HG02943 (cell line): Measurements from ENCODE around the gene POU5F1.
"Not testable (repeated sequence)": the region's sequence is repeated elsewhere in the genome, so short reads cannot be mapped to it uniquely, and the experiment has no call there.

Source experiments
- ATAC-seq: cut with Tn5 transposase; IDR thresholded peaks from one replicate; pipeline ENCODE4 v1.9.1; 2021; ENCODE audit warnings: mild to moderate bottlenecking, low read depth, moderate library complexity; ENCODE audit not compliant: unreplicated experiment

POU5F1 gene

DNA sequence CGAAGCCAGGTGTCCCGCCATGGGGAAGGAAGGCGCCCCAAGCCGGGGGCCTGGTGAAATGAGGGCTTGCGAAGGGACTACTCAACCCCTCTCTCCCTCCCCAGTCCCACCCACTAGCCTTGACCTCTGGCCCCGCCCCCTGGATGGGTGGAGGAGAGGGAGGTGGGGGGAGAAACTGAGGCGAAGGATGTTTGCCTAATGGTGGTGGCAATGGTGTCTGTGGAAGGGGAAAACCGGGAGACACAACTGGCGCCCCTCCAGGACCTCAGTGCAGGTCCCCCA lies at the start of gene POU5F1:
POU5F1 (minus strand) TSS at position 83 of the 282 bp plus-strand sequence; CDS start at position 21, 62 bp downstream.
- no peak for ATAC-seq

DNA sequence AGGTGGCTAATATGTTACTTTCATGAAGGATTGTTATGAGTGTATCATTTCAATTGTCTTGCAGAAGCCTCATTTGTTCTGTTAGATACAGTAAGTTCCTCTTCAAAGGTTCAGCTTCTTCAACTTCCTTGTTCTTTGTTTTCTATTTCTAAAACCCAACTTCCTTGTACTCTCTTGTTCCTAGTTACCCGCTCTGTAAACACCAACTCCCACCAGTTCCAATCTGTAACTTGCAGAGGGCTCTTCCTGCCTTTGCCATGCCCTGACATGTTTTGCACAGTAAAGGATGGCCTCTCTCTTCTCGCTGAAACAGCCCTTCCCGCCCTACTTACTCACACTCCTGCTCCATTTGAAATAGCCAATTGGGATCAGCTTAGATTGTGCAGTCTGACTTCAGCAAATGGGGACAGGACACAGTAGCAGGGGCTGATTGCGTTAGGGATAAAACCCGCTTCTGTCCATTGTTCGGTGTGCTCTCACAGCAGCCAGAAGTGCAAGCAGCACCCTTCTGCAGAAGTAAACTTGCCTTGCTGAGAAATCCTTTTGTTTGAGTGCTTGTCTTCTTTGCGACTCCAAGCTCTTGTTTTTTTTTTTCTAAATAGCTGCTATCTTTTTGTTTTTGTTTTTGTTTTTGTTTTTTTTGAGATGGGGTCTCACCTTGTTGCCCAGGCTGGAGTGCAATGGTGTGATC lies 45.9 kb upstream of the POU5F1 start:
- ATAC-seq, result no peak

DNA sequence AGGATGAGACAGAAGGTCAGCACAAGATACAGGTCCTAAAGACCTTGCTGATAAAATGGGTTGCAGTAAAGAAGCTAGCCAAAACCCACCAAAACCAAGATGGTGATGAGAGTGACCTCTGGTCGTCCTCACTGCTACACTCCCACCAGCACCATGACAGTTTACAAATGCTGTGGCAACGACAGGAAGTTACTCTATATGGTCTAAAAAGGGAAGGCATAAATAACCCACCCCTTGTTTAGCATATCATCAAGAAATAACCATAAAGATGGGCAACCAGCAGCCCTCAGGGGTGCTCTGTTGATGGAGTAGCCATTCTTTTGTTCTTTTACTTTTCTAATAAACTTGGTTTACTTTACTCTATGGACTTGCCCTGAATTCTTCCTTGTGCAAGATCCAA lies 44.7 kb upstream of the POU5F1 start:
- ATAC-seq, result not testable (repeated sequence)

DNA sequence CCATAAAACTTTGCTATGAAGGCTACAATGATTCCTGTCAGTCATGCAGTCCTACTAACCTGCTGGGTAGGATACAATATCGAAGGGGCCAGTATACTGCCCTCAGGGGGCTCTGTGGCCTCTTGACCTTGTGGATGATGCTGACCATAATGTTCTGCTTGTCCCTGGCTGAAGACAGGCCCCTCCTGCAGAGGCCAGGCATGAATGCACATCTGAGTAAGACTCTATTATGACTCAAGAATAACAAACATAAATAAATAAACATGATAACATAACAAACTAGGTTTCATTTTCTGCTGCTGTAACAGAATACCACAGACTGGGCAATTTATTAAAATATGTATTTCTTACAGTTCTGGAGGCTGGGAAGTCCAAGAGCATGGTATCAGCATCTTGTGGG lies 44.0 kb upstream of the POU5F1 start:
- ATAC-seq, result no peak

DNA sequence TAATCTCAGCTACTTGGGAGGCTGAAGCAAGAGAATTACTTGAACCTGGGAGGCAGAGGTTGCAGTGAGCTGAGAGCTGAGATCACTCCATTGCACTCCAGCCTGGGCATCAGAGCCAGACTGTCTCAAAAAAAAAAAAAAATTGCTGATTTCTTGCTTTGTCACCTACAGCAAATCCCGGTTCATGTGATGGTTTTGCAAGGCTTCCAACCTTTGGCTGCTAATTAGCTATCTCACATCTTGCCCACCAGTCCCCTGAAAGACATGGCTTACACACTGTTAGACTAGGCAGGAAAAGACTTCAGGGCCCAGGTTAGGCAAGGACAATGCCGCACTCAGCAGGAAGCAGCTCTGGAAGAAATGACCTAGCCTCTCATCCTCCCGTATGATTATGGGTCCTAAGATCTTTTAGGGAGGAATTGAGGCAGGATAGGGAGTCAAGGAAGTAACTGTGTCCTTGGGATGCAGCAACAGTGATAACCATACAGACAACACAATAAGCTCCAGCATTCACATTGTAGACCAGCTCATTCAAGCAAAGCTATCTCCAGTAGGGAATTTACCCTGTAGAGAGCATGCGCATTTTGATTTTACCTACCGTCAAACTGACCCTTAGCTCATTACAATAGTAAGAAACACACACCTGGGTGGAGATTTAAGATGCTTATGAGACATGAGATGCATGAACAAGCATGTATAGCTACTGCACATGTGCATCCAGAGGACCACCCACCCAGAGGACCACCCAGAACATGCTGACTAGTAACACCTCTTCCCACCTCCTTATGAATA lies 40.5 kb upstream of the POU5F1 start:
- no peak for ATAC-seq

DNA sequence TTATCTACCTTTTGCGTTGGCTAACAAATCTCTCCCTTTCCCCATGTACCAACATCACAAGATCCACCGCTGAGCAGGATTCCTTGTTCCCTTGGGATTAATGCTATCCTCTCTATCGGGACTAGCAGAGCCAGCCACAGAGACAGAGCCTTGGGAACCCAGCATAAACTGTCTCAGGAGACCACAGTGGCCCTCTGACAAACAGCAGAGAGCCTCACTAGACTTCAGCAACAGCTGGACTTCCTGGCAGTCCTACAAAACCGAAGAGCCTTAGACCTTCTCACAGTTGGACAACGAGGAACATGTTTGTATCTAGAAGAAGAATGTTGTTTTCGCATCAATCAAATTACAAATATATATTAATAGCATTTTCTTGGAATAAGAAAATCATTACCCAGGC lies 39.6 kb upstream of the POU5F1 start:
- ATAC-seq, result no peak

DNA sequence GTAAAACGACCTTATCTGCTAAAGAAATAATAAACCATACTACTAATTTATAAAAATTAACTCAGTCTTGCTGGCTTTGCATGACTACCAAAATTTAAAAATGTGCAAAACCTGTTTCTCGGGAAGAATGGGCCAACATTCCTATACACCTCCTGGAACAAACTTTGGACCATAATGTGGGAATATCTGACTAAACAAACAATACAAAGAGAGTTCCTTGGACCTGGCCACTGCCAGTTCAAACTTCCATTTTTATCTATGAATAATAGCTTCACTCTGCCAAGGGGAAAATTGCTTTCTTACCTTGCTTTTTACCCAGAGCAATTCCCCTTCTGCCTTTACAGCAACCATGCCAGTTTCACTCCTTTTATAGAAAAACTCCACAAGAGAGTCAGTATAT lies 38.7 kb upstream of the POU5F1 start:
- no peak for ATAC-seq

DNA sequence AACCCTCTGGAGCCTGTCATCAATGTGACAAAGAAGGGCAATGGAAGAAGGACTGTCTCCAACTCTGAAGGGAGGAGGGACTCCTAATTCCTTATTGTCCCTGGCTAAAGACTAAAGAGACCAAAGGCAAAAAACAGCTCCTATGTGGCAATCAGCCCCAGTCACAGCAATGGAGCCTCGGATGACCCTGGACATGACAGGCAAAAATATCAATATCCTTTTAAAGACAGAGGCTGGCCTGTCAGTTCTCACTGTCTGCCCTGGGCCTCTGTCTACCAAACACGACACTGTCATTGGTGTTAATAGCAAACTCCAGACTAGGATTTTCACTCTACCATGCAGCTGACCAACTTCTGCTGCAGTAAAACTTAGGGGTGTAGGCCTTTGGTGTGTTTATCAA lies 38.0 kb upstream of the POU5F1 start:
- ATAC-seq, result no peak

DNA sequence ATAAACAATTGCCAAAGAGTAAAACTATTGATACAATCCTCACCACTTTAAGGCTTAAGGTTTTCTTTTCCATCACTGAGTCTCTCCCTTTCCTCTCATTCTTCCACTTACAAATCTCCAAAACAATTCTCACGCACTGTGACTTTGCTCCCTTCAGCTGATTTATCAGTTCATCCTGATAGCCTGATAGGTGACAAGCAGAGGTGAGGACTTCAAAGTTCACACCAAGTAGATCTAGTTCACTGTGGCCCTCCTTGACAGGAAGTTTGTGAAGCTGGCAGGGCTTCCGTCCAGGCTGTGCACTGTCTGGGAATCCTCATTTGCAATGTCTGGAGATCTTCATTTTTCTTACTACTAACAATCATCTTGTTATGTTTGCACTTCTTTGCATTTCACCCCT lies 35.2 kb upstream of the POU5F1 start:
- no peak for ATAC-seq

DNA sequence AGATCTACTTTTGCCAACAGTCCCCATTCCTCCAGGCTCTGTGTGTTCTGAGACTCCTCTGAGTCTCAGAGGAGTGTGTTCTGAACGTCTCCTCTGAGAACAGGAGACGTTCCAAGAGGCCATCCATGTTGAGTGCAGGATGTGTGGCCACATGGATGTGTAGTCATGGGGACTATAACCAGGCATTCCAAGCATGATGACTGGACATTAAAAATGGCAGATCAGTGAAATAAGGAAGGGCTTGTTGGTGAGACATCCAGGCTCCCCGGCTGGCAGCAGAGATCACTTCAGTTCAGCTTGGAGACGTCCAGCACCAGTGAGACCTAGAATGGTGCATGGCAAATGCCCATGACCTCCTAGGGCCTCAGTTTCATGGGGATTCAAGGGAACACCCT lies 34.3 kb upstream of the POU5F1 start:
- ATAC-seq, result no peak

DNA sequence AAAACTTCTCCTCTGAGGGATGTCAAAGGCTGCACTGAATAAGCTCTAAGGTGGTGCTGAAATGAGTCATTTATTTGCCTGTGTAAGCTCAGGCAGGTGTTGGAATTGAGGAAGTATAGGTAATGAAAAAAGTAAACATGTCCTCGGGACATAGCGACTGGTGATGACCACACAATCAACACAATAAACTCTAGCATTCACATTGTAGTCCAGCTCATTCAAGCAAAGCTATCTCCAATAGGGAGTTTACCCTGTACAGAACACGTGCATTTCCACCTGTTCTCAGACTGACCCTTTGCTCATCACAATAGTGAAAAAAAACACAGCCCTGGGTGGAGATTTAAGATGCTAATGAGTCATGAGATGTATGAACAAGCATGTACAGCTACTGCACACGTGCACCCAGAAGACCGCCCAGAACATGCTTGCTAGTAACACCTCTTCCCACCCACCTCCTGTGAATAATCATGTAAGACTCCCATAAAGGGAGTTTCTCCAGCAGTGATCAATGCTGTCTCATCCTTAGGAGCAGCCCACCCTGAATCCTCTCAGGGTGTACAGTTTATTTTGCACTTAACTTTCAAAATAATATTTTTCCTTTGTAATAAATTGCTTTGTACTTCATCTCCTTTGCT lies 33.0 kb upstream of the POU5F1 start:
- ATAC-seq, result peak; percentile 50

DNA sequence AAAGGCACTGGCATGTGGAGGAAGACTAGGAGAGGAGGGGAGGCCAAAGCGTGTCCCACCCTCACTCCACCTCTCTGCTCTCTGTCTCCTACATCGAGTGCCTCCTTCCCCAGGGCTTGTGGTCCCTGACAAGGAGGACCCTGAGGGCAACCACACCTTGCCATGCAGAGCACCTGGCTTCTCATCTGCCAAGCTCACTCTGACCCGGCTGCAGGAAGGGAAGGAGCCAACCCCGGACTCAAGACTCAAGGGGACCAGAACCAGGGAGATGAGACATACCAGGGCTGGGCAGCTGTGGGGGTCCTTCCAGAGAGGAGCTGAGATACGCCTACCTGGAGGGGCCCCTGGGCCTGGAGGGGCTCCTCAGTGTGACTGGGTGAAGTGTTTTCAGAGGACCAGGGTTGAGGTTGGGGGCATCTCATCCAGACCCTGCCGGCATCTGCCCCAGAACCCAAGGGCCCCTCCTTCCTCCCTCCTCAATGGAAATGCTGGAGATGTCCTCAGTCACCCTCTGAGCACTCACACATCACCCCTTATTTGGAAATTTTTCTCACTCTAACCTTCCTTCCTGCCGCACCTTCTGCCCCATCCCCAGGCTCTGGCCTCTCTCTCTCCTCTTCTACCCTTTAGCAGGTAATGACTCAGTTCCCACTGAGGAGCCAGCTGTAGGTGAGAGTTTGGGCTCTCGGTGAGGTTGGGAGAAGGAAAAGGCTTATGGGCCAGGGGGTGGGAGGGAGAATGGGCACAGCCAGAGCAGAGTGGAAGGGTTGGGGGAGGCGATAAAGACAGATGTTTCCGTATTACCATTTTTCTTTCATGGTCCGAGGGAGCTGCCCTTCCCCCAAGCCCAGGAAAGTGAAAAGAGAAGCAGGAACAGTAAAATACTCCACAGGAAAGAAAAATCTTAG lies 32.0 kb upstream of the POU5F1 start:
- ATAC-seq, result no peak

DNA sequence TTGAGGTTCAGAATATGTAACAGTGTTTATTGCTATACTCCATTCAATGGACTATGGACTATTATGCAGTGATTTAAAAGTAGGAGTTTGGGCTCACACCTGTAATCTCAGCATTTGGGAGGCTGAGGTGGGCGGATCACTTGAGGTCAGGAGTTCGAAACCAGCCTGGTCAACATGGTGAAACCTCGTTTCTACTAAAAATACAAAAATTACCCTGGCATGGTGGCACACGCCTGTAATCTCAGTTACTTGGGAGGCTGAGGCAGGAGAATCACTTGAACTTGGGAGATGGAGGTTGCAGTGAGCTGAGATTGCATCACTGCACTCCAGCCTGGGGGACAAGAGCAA lies 28.6 kb upstream of the POU5F1 start:
- ATAC-seq, result not testable (repeated sequence)

DNA sequence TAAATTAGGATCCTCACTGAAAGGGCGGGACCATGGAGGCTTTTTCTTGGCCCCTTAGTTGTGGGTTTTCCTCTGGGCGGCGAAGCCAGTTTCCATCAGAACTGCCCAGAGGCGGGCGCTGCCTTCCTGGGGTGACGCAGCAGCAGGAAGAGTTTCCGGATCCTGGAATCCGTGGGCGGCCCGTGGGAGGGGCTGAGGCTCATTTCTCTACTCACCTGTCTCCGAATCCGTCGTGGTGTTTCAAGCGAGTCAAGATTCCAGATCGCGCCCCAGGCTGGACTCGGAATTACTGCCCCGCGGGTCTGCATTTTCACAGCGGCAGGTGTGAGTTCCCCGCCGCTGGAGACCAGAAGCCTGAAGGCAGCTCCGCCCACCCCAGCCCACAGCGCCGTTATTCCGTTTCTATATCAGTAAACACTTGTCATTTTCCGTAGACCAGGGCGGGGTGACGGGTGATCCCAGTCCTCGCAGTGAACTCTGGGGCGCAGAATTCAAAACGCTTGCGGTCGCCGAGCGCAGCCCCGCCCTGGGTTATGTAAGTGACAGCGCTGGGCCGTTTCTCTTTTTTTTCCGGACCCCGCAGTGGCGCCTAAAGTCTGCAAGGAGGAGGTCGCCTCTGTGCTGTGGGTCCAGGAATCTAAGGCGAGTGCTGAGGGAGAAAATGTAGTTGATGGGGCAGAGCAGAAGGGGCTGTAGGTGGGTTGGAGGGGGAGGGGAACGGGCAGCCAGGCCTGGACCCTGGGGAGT lies 27.2 kb upstream of the POU5F1 start:
- ATAC-seq, result peak; percentile 55

DNA sequence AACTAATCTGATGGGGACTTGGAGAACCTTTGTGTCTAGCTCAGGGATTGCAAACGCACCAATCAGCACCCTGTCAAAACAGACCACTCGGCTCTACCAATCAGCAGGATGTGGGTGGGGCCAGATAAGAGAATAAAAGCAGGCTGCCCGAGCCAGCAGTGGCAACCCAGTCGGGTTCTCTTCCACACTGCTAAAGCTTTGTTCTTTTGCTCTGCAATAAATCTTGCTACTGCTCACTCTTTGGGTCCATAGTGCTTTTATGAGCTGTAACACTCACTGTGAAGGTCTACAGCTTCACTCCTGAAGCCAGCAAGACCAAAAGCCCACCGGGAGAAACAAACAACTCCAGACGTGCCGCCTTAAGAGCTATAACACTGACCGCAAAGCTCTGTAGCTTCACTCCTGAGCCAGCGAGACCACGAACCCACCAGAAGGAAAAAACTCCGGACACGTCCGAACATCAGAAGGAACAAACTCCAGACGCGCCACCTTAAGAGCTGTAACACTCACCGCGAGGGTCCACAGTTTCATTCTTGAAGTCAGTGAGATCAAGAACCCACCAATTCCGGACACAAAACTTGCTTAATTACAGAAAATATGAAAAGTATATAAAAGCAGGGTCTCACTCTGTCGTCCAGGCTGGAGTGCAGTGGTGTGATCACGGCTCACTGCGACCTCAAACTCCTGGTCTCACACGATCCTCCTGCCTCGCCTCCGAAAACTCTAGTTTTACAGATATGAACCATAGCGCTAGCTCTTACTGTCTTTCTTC lies 26.0 kb upstream of the POU5F1 start:
- not testable (repeated sequence) for ATAC-seq

DNA sequence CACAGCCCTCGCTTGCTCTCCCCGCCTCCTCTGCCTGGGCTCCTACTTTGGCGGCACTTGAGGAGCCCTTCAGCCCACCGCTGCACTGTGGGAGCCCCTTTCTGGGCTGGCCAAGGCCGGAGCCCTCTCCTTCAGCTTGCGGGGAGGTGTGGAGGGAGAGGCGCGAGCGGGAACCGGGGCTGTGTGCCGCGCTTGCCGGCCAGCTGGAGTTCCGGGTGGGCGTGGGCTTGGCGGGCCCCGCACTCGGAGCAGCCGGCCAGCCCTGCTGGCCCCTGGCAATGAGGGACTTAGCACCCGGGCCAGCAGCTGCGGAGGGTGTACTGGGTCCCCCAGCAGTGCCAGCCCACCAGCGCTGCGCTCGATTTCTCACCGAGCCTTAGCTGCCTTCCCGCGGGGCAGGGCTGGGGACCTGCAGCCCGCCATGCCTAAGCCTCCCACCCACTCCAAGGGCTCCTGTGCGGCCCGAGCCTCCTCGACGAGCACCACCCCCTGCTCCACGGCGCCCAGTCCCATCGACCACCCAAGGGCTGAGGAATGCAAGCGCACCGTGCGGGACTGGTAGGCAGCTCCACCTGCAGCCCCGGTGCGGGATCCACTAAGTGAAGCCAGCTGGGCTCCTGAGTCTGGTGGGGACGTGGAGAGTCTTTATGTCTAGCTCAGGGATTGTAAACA lies 25.0 kb upstream of the POU5F1 start:
- ATAC-seq, result not testable (repeated sequence)

DNA sequence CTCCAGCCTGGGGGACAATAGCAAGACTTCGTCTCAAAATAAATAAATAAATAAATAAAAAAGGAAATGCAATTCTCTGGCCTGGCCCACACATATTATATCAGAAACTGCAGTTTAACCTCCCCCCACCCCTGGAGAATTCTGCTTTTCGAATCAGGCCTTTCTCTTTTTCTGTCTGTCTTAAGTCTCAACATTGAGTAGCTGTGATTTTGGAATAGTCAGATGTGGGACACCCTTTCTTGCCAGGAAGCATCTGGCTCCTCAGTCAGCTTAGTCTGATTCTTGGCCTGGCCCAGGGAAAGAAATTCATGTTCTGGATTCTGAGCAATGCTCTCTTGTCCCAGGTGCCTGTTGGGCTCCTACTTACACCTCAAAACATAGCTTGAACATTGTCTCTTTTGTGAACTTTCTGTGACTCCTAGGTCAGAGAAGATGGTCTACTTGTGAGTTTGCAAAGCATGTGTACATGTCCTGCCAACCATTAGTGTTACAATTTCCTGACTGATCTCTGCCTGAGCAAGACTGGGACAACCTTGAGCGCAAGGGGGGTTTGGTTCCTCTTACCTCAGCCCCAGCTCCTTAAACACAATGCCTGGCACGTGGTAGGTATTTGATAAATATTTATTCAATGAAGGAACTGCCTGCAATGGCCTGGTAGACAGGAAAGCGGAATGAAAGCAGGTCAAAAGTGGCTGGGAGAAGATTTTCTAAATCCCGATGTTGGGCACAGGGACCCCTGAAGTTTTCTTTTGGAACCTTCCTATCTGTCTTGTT lies 23.8 kb upstream of the POU5F1 start:
- ATAC-seq, result no peak

DNA sequence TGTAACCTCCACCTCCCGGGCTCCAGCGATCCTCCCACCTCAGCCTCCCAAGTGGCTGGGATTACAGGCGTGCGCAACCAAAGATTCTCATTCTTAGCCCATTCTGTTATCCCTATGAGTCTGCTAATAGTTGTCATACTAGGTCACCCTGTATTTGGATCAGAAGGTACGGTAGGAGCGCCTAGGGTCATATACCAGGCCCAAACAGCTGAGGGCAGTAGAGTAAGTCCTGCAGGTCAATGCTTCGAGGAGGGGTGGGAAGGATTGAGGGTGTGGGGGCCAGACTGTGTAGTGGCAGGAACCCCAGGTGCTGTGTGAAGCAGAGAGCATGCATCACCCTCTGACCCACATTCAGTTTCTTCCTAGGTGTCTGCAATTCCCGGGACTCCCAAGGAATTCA lies 22.7 kb upstream of the POU5F1 start:
- no peak for ATAC-seq
